H9 (cell line): ENCODE results near the gene FCN1. TPM values are rescaled to one million over a fixed set of nuclear protein-coding genes. Genes with fewer than 3 reads are reported as not detected.

ENCODE experiments used
- DNase-seq: peaks from one replicate; pipeline ENCODE4 v3.0.0-alpha.2; 2017
- H2AFZ ChIP-seq: one replicate; pipeline ENCODE4 v1.6.1; 2013; ENCODE audit warnings: mild to moderate bottlenecking, low read length, control low read depth, moderate library complexity
- H2AK5ac ChIP-seq: 2 replicates; pipeline ENCODE4 v1.6.1; 2013; ENCODE audit warnings: low read length, control low read depth, mixed read lengths; ENCODE audit not compliant: insufficient read length
- H2BK120ac ChIP-seq: one replicate; pipeline ENCODE4 v1.6.1; 2013; ENCODE audit warnings: low read depth, mild to moderate bottlenecking, low read length, control low read depth, inconsistent platforms; ENCODE audit not compliant: poor library complexity, severe bottlenecking
- H2BK12ac ChIP-seq: 2 replicates; pipeline ENCODE4 v1.6.1; 2013; ENCODE audit warnings: low read length, control low read depth, mixed read lengths, low read depth; ENCODE audit not compliant: insufficient read length
- H2BK15ac ChIP-seq: 2 replicates; pipeline ENCODE4 v1.6.1; 2013; ENCODE audit warnings: low read depth, low read length, control low read depth
- H2BK20ac ChIP-seq: one replicate; pipeline ENCODE4 v1.6.1; 2013; ENCODE audit warnings: low read depth, mild to moderate bottlenecking, low read length, control low read depth, inconsistent platforms; ENCODE audit not compliant: poor library complexity, severe bottlenecking
- H2BK5ac ChIP-seq: 2 replicates; pipeline ENCODE4 v1.6.1; 2013; ENCODE audit warnings: low read length, control low read depth, mixed read lengths; ENCODE audit not compliant: insufficient read length
- H3K14ac ChIP-seq: 2 replicates; pipeline ENCODE4 v1.6.1; 2013; ENCODE audit warnings: low read length, control low read depth; ENCODE audit not compliant: insufficient read depth
- H3K18ac ChIP-seq: 2 replicates; pipeline ENCODE4 v1.6.1; 2013; ENCODE audit warnings: low read depth, mild to moderate bottlenecking, mixed read lengths, low read length, control low read depth; ENCODE audit not compliant: insufficient read length
- H3K23ac ChIP-seq: 2 replicates; pipeline ENCODE4 v1.6.1; 2013; ENCODE audit warnings: low read length, control low read depth, mixed read lengths, low read depth; ENCODE audit not compliant: insufficient read length
- H3K23me2 ChIP-seq: 2 replicates; pipeline ENCODE4 v1.6.1; 2013; ENCODE audit warnings: low read depth, mild to moderate bottlenecking, mixed read lengths, low read length, control low read depth; ENCODE audit not compliant: insufficient read length, poor library complexity, severe bottlenecking
- H3K27ac ChIP-seq: 2 replicates; pipeline ENCODE4 v1.5.1; 2013; ENCODE audit warnings: low read length, control low read depth, mixed read lengths, low read depth; ENCODE audit not compliant: insufficient read length
- H3K27me3 ChIP-seq: 2 replicates; pipeline ENCODE4 v1.6.1; 2013; ENCODE audit warnings: low read length, control low read depth, inconsistent platforms; ENCODE audit not compliant: insufficient read depth
- H3K4ac ChIP-seq: 2 replicates; pipeline ENCODE4 v1.6.1; 2013; ENCODE audit warnings: low read depth, mild to moderate bottlenecking, control low read depth, inconsistent platforms, low read length, moderate library complexity
- H3K4me1 ChIP-seq: 2 replicates; pipeline ENCODE4 v1.6.1; 2013; ENCODE audit warnings: low read length, control low read depth, inconsistent platforms; ENCODE audit not compliant: insufficient read depth
- H3K4me2 ChIP-seq: 2 replicates; pipeline ENCODE4 v1.6.1; 2013; ENCODE audit warnings: low read length, control low read depth, mixed read lengths; ENCODE audit not compliant: insufficient read length, insufficient read depth
- H3K56ac ChIP-seq: 2 replicates; pipeline ENCODE4 v1.6.1; 2013; ENCODE audit warnings: low read depth, mild to moderate bottlenecking, mixed read lengths, low read length, control low read depth; ENCODE audit not compliant: insufficient read length
- H3K79me1 ChIP-seq: 2 replicates; pipeline ENCODE4 v1.6.1; 2013; ENCODE audit warnings: low read depth, mild to moderate bottlenecking, moderate library complexity, low read length, control low read depth, inconsistent platforms; ENCODE audit not compliant: insufficient read depth, poor library complexity, severe bottlenecking
- H3K79me2 ChIP-seq: 2 replicates; pipeline ENCODE4 v1.6.1; 2013; ENCODE audit warnings: low read length, control low read depth, inconsistent platforms; ENCODE audit not compliant: insufficient read depth
- H3K9ac ChIP-seq: 2 replicates; pipeline ENCODE4 v1.6.1; 2013; ENCODE audit warnings: low read length, control low read depth, mixed read lengths; ENCODE audit not compliant: insufficient read length; ENCODE audit errors: extremely low read depth
- H3K9me3 ChIP-seq: one replicate; pipeline ENCODE4 v1.6.1; 2013; ENCODE audit warnings: low read depth, low read length, inconsistent platforms; ENCODE audit not compliant: control insufficient read depth
- H3T11ph ChIP-seq: one replicate; pipeline ENCODE4 v1.6.1; 2013; ENCODE audit warnings: mild to moderate bottlenecking, low read length, control low read depth, inconsistent platforms
- H4K20me1 ChIP-seq: one replicate; pipeline ENCODE4 v1.6.1; 2013; ENCODE audit not compliant: control insufficient read depth, insufficient read length, insufficient read depth
- H4K5ac ChIP-seq: 2 replicates; pipeline ENCODE4 v1.6.1; 2013; ENCODE audit warnings: low read depth, mild to moderate bottlenecking, mixed read lengths, low read length, control low read depth; ENCODE audit not compliant: insufficient read length
- H4K8ac ChIP-seq: replicated peaks from 2 replicates; pipeline ENCODE4 v1.6.1; 2013; ENCODE audit warnings: low read length, control low read depth, mixed read lengths, low read depth; ENCODE audit not compliant: insufficient read length
- H4K91ac ChIP-seq: 2 replicates; pipeline ENCODE4 v1.6.1; 2013; ENCODE audit warnings: low read depth, mild to moderate bottlenecking, moderate library complexity, mixed read lengths, low read length, control low read depth; ENCODE audit not compliant: insufficient read length
- H3K27ac Mint-ChIP-seq, 3 experiments: 2 replicates in 2 of 3; 3 replicates in 1 of 3; pipeline ENCODE4 v1.8.0; 2020 to 2021; ENCODE audit warnings: mixed read lengths in 3 of 3, mild to moderate bottlenecking in 1 of 3, moderate library complexity in 1 of 3
- H3K27me3 Mint-ChIP-seq: 2 replicates; pipeline ENCODE4 v1.8.0; 2021; ENCODE audit warnings: low read depth, mild to moderate bottlenecking, moderate library complexity, mixed read lengths
- H3K36me3 Mint-ChIP-seq, 3 experiments: 2 replicates in 2 of 3; 3 replicates in 1 of 3; pipeline ENCODE4 v1.8.0; 2020 to 2021; ENCODE audit warnings: low read depth in 3 of 3, mixed read lengths in 3 of 3; ENCODE audit not compliant: insufficient read depth in 1 of 3
- H3K4me1 Mint-ChIP-seq, 2 experiments: 2 replicates each; pipeline ENCODE4 v1.8.0; 2020; ENCODE audit warnings: mixed read lengths in 2 of 2
- H3K4me3 Mint-ChIP-seq, 2 experiments: 2 replicates in 1 of 2; 3 replicates in 1 of 2; pipeline ENCODE4 v1.8.0; 2020 to 2021; ENCODE audit warnings: mild to moderate bottlenecking in 2 of 2, mixed read lengths in 2 of 2, moderate library complexity in 1 of 2
- H3K9me3 Mint-ChIP-seq, 2 experiments: 2 replicates in 1 of 2; 3 replicates in 1 of 2; pipeline ENCODE4 v1.8.0; 2020; ENCODE audit warnings: mild to moderate bottlenecking in 2 of 2, mixed read lengths in 2 of 2, moderate library complexity in 1 of 2
- CTCF ChIP-seq: fragments of 200-600 bp; sonication (generic); conservative IDR thresholded peaks from 3 replicates; pipeline ENCODE4 v1.8.0; 2021; ENCODE audit warnings: antibody characterized with exemption, mild to moderate bottlenecking
- WGBS: extraction: QIAGEN DNeasy Blood & Tissue Kit; methylation state at CpG from one replicate; pipeline ENCODE4 v1.1.7; 2013; ENCODE audit warnings: missing lambda C conversion rate, low lambda C conversion rate, mixed read lengths; ENCODE audit not compliant: insufficient read length; ENCODE audit errors: extremely low coverage; 5-methylcytosine and 5-hydroxymethylcytosine counted together
- total RNA-seq: library from RNA; stranded (reverse); gene quantifications from 2 replicates; pipeline ENCODE4 v1.2.1, GENCODE V29; 2021

The FCN1 gene
- total RNA-seq, 1 experiment from 2014 or later: not detected

GRCh38 chr9:134890155-134890495 is 27.6 kb downstream of the FCN1 start:
- no peak overlapping the region for H4K91ac ChIP-seq
- H3K9ac ChIP-seq: no peak overlapping the region
- H2AFZ ChIP-seq: no peak overlapping the region
- no peaks in the 10 kb centered on the region for H3K27me3 ChIP-seq
- no peaks in the 10 kb centered on the region for H3K79me2 ChIP-seq
- H2BK120ac ChIP-seq: no peak overlapping the region
- H3K27ac Mint-ChIP-seq: no peak overlapping the region
- H3T11ph ChIP-seq: no peak overlapping the region
- H4K8ac ChIP-seq: no peak overlapping the region
- WGBS: no CpG with 5 or more reads among the region's 5 CpGs
- H3K18ac ChIP-seq: no peak overlapping the region
- no peaks in the 10 kb centered on the region for H3K79me1 ChIP-seq
- H3K9me3 ChIP-seq: peaks cover 7% of the 10 kb centered on the region
- H2BK15ac ChIP-seq: no peak overlapping the region
- H3K27ac ChIP-seq: no peak overlapping the region
- H2BK5ac ChIP-seq: no peak overlapping the region
- H3K23ac ChIP-seq: no peak overlapping the region
- H3K23me2 ChIP-seq: no peaks in the 10 kb centered on the region
- peaks cover 4% of the 10 kb centered on the region for H3K27me3 Mint-ChIP-seq
- H2BK20ac ChIP-seq: no peak overlapping the region
- H2BK12ac ChIP-seq: no peak overlapping the region
- H3K4ac ChIP-seq: no peak overlapping the region
- H3K4me1 Mint-ChIP-seq: peaks cover 0 to 4% of the 10 kb centered on the region in 2 experiments; a peak in 2 of 4 replicates
- no peak overlapping the region for H3K4me2 ChIP-seq
- H3K14ac ChIP-seq: no peak overlapping the region
- H2AK5ac ChIP-seq: no peak overlapping the region
- H3K4me3 Mint-ChIP-seq: no peak overlapping the region
- no peak overlapping the region for H4K5ac ChIP-seq
- H3K36me3 Mint-ChIP-seq: peaks cover 0 to 14% (median 4%) of the 10 kb centered on the region in 3 experiments; a peak in 3 of 7 replicates
- H4K20me1 ChIP-seq: no peaks in the 10 kb centered on the region
- H3K9me3 Mint-ChIP-seq: peaks cover 11 to 14% of the 10 kb centered on the region in 2 experiments; a peak in 4 of 5 replicates
- H3K4me1 ChIP-seq: no peaks in the 10 kb centered on the region
- no peak for DNase-seq
- H3K56ac ChIP-seq: no peak overlapping the region
- TF ChIP-seq CTCF: no peak
